Central memory CD8-positive, alpha-beta T cell (primary cell): ENCODE results near the gene PLIN3.
"Not testable (repeated sequence)": the region's sequence is repeated elsewhere in the genome, so short reads cannot be mapped to it uniquely, and the experiment has no call there.

Experiments
- ATAC-seq: fragments of 150-1000 bp; cut with Tn5 transposase; replicated peaks from 2 replicates; pipeline ENCODE4 v1.10.0; 2022; ENCODE audit warnings: mild to moderate bottlenecking, moderate FRiP score, moderate number of reproducible peaks; ENCODE audit not compliant: poor library complexity, severe bottlenecking; ENCODE audit errors: extremely low read depth
- DNase-seq, 2 donors: peaks; one replicate each; pipeline ENCODE4 v3.0.0; 2021; ENCODE audit warnings: low spot score in 2 of 2
- H3K27ac Mint-ChIP-seq: one replicate; pipeline ENCODE4 v1.8.0; 2022; ENCODE audit warnings: low read depth, mild to moderate bottlenecking, moderate library complexity, mixed read lengths
- H3K27me3 Mint-ChIP-seq: one replicate; pipeline ENCODE4 v1.8.0; 2022; ENCODE audit warnings: mixed read lengths
- H3K36me3 Mint-ChIP-seq: one replicate; pipeline ENCODE4 v1.8.0; 2022; ENCODE audit warnings: mild to moderate bottlenecking, moderate library complexity, mixed read lengths; ENCODE audit not compliant: insufficient read depth
- H3K4me1 Mint-ChIP-seq: one replicate; pipeline ENCODE4 v1.8.0; 2022; ENCODE audit warnings: mixed read lengths
- H3K4me3 Mint-ChIP-seq: one replicate; pipeline ENCODE4 v1.8.0; 2022; ENCODE audit warnings: mild to moderate bottlenecking, moderate library complexity, mixed read lengths
- H3K9me3 Mint-ChIP-seq: one replicate; pipeline ENCODE4 v1.8.0; 2022; ENCODE audit warnings: mixed read lengths

The PLIN3 gene

GRCh38 chr19:4882874-4883273 is 15.4 kb upstream of the PLIN3 start:
- not testable (repeated sequence) for DNase-seq, H3K9me3 Mint-ChIP-seq, H3K36me3 Mint-ChIP-seq, H3K4me1 Mint-ChIP-seq, H3K4me3 Mint-ChIP-seq, ATAC-seq, H3K27me3 Mint-ChIP-seq
- H3K27ac Mint-ChIP-seq, result peak overlapping the region; percentile 22

GRCh38 chr19:4879041-4879440 is 11.6 kb upstream of the PLIN3 start:
- Mint-ChIP-seq H3K4me3 (no peak overlapping the region), H3K27ac (no peak overlapping the region), H3K36me3 (no peaks in the 10 kb centered on the region), H3K9me3 (no peaks in the 10 kb centered on the region), H3K27me3 (no peaks in the 10 kb centered on the region), H3K4me1 (no peaks in the 10 kb centered on the region)
- DNase-seq, result no peak
- no peak for ATAC-seq

GRCh38 chr19:4878491-4878968 is 11.1 kb upstream of the PLIN3 start:
- ATAC-seq (no peak), DNase-seq (no peak)
- H3K4me1 Mint-ChIP-seq, result no peaks in the 10 kb centered on the region
- no peaks in the 10 kb centered on the region for H3K36me3 Mint-ChIP-seq
- no peak overlapping the region for H3K27ac Mint-ChIP-seq
- no peaks in the 10 kb centered on the region for H3K9me3 Mint-ChIP-seq
- H3K4me3 Mint-ChIP-seq, result no peak overlapping the region
- H3K27me3 Mint-ChIP-seq, result no peaks in the 10 kb centered on the region

- DNase-seq, result no peak
- no peak for ATAC-seq
- H3K27me3 Mint-ChIP-seq, result no peaks in the 10 kb centered on the region
- H3K36me3 Mint-ChIP-seq, result no peaks in the 10 kb centered on the region
- H3K27ac Mint-ChIP-seq, result no peak overlapping the region
- no peaks in the 10 kb centered on the region for H3K9me3 Mint-ChIP-seq
- no peak overlapping the region for H3K4me3 Mint-ChIP-seq
- H3K4me1 Mint-ChIP-seq, result peaks cover under 1% of the 10 kb centered on the region
Measured at GRCh38 chr19:4877753-4878490, 10.5 kb upstream of the PLIN3 start.

GRCh38 chr19:4873930-4874329 is 6.5 kb upstream of the PLIN3 start:
- DNase-seq (no peak), ATAC-seq (no peak)
- H3K27ac Mint-ChIP-seq, result no peak overlapping the region
- no peak overlapping the region for H3K4me3 Mint-ChIP-seq
- H3K27me3 Mint-ChIP-seq, result no peaks in the 10 kb centered on the region
- no peaks in the 10 kb centered on the region for H3K36me3 Mint-ChIP-seq
- peaks cover 6% of the 10 kb centered on the region for H3K4me1 Mint-ChIP-seq
- no peaks in the 10 kb centered on the region for H3K9me3 Mint-ChIP-seq

GRCh38 chr19:4871711-4872110 is 4.2 kb upstream of the PLIN3 start:
- Mint-ChIP-seq H3K27ac (no peak overlapping the region), H3K4me1 (peaks cover 7% of the 10 kb centered on the region), H3K27me3 (no peaks in the 10 kb centered on the region), H3K4me3 (no peak overlapping the region), H3K9me3 (no peaks in the 10 kb centered on the region), H3K36me3 (peaks cover 4% of the 10 kb centered on the region)
- no peak for ATAC-seq
- DNase-seq, result no peak

GRCh38 chr19:4870025-4870700 is 2.7 kb upstream of the PLIN3 start:
- Mint-ChIP-seq H3K36me3 (peaks cover 6% of the 10 kb centered on the region), H3K4me3 (no peak overlapping the region), H3K27me3 (no peaks in the 10 kb centered on the region), H3K4me1 (peaks cover 12% of the 10 kb centered on the region), H3K9me3 (no peaks in the 10 kb centered on the region), H3K27ac (no peak overlapping the region)
- DNase-seq (no peak), ATAC-seq (no peak)

GRCh38 chr19:4868286-4868834 is 893 bp upstream of the PLIN3 start:
- Mint-ChIP-seq H3K36me3 (peaks cover 9% of the 10 kb centered on the region), H3K4me3 (peak overlapping the region; percentile 80), H3K27me3 (no peaks in the 10 kb centered on the region), H3K27ac (peak overlapping the region; percentile 53), H3K4me1 (peaks cover 12% of the 10 kb centered on the region), H3K9me3 (no peaks in the 10 kb centered on the region)
- ATAC-seq (no peak), DNase-seq (no peak)

- Mint-ChIP-seq H3K4me1 (peaks cover 6% of the 10 kb centered on the region), H3K9me3 (no peaks in the 10 kb centered on the region), H3K36me3 (peaks cover 9% of the 10 kb centered on the region), H3K27me3 (no peaks in the 10 kb centered on the region), H3K27ac (no peak overlapping the region), H3K4me3 (peak overlapping the region; percentile 80)
- no peak for ATAC-seq
- peak; percentile 21 to 26 for DNase-seq
Measured at GRCh38 chr19:4866595-4867424, 657 bp downstream of the PLIN3 start.

GRCh38 chr19:4861147-4861546 is 6.3 kb downstream of the PLIN3 start:
- ATAC-seq (no peak), DNase-seq (no peak)
- no peaks in the 10 kb centered on the region for H3K27me3 Mint-ChIP-seq
- no peaks in the 10 kb centered on the region for H3K4me1 Mint-ChIP-seq
- no peaks in the 10 kb centered on the region for H3K9me3 Mint-ChIP-seq
- peaks cover 11% of the 10 kb centered on the region for H3K36me3 Mint-ChIP-seq
- H3K27ac Mint-ChIP-seq, result no peak overlapping the region
- no peak overlapping the region for H3K4me3 Mint-ChIP-seq

- ATAC-seq (no peak), DNase-seq (no peak)
- Mint-ChIP-seq H3K36me3 (peaks cover 13% of the 10 kb centered on the region), H3K27me3 (no peaks in the 10 kb centered on the region), H3K27ac (no peak overlapping the region), H3K4me1 (no peaks in the 10 kb centered on the region), H3K9me3 (no peaks in the 10 kb centered on the region), H3K4me3 (no peak overlapping the region)
Measured at GRCh38 chr19:4859697-4860096, 7.8 kb downstream of the PLIN3 start.

- DNase-seq, H3K4me1 Mint-ChIP-seq, H3K27ac Mint-ChIP-seq, H3K27me3 Mint-ChIP-seq, H3K9me3 Mint-ChIP-seq, H3K4me3 Mint-ChIP-seq, ATAC-seq: not testable (repeated sequence)
- peaks cover 23% of the 10 kb centered on the region for H3K36me3 Mint-ChIP-seq
Measured at GRCh38 chr19:4856468-4856867, 11.0 kb downstream of the PLIN3 start.
